GM19025 (cell line): ENCODE results near the gene TRIM9.

Source experiments
- ATAC-seq: cut with Tn5 transposase; IDR thresholded peaks from one replicate; pipeline ENCODE4 v1.9.1; 2021; ENCODE audit warnings: mild to moderate bottlenecking, low read depth, moderate library complexity; ENCODE audit not compliant: unreplicated experiment

Gene TRIM9

DNA sequence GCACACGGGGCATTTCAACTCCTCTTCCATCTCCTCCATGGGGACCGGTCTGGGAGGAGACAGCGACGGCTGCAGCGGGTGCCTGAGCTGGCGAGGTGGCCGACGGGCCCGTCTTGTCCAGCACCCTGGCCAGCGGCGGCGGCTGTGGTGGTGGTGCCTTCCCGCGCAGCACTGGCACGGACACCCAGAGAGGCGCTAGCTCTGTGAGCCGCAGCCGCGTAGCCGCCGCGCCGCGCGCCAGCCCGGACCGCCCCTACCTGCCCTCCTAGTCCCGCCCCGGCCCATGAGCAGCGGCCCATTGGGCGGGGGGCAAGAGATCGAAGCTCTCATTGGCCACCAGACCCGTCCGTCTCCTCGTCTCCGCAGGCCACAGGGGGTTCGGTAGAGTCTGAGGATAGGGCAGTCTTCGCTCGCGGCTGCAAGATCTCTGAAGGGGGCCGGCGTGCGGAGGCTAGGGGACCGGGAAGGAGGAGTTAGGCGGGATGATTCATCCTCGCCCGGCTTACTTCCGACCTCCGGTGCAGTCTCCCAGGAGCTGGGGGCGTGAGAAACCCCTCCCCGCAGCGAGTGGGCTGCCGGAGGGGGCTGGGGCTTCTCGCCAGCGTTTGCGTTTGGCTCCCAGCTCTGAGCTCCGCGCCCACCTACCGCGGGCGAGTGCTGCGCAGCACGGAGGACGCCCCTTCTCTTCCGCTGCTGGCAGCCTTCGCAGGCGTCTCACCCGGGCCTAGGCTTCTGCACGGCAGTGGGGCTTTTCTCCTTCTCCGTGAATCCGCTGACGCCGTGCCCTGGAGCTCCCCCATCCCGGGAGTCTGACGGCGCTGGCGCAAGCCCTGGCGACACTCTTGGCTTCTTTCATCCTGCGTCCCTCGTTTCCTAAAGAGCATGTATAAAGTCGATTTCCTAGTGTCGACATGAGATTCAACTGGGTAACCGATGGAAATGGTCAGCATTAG lies at the start of gene TRIM9:
Gene TRIM9, minus strand, starts transcription at position 205 of the 953 bp plus-strand sequence. Its CDS starts 166 bp downstream, at position 39.
- peak; percentile 97 for ATAC-seq

DNA sequence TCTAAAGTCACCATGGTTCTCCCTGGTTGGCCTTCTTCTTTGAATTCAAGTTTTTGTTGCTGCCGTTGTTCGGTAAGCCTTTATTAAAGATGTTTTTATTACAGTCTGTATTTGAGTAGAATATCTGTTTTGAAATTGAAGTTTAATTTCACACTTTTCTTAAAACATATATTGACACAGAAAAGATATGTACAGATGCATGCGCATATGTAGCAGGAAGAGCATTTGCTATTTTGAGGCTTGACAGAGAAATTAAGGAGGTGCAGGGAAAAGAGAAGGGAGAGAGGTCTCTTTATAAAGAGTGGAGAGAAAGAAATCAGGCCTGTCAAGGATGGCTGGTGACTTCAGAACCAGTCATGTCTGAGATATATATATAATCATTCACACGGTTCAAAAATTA lies 46.0 kb upstream of the TRIM9 start:
- ATAC-seq: no peak

DNA sequence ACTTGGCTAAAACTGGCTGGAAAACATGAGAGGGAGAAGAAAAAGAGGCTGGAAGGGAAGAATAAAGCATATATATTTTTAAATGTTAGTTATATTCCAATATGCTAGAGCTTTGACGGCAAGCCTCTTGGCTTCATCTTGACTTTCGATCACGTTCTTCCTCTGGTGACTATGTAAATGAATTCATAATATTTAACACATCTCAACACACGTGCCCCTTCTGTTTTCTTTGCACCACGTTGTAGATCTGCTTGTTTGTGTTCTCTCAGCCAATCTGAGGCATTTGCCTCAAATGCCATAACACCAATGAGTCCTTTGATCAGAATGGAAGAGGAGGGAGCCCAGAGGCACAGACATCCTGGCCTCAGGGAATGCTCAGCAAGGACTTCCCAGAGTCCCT lies 45.4 kb upstream of the TRIM9 start:
- no peak for ATAC-seq

DNA sequence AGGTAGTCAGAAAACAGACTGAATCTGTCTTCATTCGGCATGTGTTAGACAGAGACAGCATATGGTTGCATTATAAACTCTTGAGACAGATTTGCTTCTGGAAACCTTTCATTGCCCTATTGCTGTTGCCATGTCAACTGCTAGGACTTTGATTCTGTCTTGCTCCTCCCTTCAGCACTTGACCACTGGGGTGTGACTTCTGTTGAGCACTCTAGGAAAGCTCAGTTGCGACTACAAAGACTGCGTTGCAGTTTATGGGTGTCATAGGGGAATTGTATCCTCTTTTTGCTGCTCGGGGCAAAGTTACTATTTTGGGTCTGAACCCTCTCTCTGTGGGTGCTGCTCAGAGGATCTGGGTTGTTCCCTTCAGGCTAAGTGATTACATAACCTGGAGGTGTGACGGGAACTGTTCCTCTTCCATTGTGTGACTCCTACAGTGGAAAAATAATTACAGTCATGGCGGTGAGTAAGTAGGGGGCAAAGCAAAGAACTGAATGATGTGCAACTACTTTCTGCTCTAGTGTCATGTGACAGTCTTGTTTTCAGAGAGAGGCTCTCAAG lies 44.3 kb upstream of the TRIM9 start:
- no peak for ATAC-seq

DNA sequence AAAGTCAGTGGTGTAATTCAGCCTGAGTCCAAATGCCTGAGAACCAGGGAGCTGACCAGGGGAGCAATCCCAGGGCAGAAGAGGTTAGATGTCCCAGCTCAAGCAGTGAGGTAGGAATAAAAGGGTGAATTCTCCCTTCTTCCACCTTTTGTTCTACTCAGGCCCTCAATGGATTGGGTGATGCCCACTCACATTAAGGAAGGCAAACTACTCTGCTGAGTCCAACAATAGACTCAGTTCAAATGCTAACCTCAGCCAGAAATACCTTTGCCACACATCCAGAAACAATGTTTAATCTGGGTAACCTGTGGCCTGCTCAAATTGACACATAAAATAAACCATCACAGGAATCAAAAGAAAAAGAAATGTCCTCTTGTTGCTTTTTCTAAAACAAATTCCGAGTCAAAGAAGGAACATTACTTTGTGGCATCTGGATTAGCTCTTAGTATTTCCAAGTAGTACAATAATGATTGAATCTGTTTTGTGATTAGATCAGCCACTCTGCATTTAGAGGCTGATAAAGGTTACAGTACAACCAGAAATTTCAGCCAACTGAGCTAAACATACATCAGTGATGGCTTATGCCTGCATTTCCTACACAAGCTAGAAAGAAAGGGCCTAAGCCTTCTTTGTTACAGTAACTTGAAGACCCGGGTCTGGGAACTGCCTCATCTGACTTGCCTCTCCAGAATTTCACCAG lies 43.6 kb upstream of the TRIM9 start:
- ATAC-seq: no peak

DNA sequence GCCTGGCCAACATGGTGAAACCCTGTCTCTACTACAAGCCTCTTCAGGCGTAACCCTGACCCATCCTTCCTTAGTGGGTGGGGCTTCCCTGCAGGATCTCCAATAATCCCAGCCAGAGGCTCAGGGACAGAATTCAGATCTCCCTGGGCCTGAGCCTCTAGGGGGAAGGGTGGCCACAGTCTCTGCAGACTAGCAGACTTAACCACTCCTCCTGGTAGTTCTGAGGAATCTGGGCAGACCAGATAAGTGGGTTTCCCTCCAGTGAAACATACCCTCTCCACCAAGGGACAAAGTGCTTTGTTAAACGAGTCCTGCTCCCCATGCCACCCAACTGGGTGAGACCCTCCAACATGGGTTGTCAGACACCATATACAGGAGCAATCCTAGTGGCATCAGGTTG lies 36.6 kb upstream of the TRIM9 start:
- ATAC-seq: no peak

DNA sequence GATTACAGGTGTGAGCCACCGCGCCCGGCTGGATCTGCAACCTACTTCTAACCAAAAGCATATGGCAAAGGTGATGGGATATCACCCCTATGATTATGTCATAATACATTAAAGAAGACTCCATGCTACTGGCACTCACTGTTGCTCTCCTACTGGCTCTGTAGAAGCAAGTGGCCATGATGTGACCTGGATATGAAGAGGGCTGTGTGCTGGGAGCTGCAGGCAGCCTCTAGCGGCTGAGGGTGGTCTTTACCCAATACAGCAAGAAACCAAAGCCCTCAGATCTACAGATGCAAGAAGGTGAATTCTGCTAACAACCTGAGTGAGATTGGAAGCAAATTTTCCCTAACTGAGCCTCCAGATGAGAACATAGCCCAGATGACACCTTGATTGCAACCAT lies 34.2 kb upstream of the TRIM9 start:
- ATAC-seq: no peak

DNA sequence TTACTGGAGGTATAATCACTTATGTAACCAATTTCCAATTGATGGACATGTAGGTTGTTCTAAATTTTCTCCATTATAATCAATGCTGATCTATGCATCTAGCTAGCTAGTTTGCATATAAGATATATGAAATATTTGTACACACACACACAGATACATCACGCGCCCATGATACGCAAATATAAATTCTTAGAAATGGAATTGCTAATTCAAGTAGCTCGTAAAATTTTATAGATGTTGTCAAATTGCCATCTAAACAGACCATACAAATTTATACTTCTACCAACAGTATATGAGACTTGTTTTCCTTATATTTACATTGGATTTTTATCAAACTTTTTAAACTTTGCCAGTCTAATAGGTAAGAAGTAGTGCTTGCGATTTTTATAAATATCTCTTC lies 29.1 kb upstream of the TRIM9 start:
- no peak for ATAC-seq

DNA sequence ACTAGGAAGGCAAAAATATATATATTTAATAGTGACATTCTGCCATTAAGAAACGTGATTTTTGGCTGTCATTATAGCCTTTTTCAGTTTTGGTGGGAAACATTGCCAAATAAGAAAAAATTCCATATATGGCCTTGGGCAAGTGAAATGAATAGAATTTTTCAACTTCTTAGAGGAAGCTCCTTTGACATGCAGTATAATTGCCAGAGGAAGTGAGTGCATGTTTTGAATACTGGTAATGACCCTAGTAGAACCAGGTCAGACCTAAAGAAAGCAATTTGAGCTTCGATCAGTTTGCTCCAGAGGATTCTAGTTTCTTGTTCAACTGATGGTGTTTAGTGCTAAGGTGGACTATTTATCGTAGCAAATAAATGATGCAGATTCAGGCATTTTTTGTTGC lies 26.2 kb upstream of the TRIM9 start:
- no peak for ATAC-seq

DNA sequence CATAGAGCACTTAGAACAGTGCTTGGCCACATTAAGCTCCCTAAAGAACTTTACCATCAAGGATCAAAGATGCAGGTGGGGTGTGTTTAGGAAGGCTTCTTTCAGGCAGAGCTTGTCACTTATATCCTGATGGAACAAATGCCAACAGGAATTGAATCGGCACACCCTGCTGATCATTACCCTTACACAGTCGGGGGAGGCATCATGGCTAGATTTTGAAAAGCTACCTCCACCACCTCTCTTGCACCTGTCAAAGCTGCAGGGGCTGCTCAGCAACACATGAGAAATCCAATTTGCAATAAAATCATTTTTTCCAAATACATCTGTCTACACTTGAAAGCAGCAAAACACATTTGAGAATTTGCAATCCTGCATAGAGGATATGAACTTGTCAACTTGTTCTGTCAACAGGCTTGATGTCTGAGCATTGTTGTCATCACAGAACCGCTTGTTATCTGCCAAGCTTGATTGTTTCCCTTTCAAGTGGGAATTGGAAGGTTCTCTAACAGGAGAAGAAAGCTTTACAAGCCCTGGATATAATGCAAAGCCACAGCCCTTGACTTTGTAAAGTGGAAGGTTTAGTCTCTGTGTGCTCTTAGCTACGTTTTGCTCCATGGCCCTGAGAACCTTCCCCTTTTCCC lies 24.6 kb upstream of the TRIM9 start:
- ATAC-seq: no peak

DNA sequence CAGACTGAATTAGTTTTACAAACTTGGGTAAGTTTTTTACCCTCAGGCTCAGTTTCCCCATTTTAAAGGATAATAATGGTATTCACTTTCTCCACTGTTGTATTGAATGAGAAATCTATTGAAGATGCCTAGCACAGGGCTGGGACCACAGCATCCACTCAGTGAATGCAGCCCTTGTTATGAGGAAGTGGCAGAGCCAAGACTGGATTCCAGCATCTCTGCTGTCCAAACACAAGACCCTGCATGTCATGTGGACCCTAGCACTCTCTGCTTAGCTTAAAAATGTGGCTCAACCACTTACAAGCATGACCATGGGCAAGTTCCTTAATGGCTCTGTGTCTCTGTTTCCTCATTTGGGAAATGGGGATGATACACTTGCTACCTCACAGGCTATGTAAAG lies 24.1 kb upstream of the TRIM9 start:
- ATAC-seq: no peak

DNA sequence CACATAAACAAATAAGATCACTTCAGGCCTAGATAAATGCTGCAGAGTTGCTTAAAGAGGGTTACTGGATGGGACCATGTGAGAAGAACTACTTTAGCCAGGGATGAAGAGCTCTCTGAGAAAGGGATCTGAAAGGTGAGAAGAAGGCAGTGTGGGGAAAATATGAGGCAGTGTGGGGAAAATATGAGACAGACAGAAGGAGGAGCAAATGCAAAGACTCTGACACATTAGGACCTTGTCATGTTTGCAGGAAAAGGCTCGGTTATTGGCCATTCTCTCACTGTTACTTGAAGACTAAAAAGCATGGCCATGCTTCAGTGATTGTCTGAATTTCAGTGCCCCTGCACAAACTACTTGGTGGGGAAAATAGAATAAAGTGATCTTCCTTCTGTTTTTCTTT lies 22.7 kb upstream of the TRIM9 start:
- no peak for ATAC-seq

DNA sequence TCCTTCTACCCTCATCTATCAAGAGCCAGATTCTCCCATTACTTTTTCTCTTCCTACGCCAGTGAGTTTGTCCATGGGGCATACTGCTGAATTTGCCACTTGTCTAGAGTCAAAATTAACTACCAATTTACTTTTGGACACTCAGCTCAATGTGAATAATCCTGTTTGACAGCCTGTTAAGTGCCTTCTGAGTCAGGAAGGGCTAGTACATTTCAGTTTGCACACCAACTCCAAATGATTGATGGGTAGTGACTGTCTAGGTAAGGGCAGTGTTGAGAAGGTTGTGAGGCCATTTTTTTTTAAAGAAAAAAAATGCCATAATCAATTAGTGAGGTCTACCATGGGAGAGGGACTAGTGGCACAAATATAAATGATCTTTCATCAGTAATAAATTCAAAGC lies 21.8 kb upstream of the TRIM9 start:
- no peak for ATAC-seq

DNA sequence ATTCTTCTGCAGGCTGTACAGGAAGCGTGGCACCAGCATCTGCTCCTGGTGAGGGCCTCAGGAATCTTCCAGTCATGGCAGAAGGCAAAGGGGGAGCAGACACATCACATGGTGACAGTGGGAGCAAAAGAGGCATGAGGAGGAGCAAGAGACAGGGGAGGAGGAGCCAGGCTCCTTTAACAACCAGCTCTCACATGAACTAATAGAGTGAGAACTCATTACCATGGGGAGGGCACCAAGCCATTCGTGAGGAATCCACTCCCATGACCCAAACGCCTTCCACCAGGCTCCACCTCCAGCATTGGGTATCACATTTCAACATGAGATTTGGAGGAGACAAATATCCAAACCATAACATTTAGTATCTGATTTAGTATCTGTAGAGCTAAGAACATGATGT lies 14.7 kb upstream of the TRIM9 start:
- ATAC-seq: no peak

DNA sequence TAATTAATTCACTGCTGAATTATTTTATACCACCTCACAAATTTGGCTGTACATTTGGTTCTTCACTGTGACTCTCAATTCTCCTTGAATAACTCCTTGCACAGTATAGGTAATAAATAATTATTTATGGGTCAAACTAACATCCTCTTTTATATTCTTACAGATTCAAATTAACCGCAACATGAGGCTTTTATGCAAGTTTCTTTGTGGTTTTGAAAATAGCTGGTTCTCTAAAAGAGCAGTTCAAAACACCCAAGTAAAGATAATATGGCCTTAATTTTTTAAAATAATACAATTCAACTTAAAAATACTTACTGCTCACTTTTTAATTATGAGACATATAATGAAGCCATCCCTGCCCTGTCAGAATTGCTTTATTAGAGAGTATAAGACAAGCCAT lies 12.9 kb upstream of the TRIM9 start:
- ATAC-seq: no peak

DNA sequence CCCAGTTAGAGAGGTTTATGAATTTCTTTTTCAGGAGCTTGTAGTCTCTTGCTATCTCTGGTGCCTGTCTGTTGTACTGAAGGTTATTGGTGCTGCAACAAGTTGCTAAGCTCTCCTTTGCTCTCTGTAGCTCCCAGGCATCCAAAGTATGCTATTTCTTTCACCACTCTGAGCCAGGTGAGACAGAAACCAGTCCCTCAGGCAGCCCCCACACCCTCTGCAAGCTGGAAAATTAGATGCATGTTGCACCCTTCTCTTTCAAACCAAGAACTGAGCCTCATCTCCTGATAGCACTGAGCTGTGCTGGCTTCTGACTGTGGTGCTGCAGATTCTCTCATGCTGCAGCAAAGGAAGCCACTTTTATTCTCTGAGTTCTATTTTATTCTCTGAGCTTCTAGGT lies 9.6 kb upstream of the TRIM9 start:
- no peak for ATAC-seq

DNA sequence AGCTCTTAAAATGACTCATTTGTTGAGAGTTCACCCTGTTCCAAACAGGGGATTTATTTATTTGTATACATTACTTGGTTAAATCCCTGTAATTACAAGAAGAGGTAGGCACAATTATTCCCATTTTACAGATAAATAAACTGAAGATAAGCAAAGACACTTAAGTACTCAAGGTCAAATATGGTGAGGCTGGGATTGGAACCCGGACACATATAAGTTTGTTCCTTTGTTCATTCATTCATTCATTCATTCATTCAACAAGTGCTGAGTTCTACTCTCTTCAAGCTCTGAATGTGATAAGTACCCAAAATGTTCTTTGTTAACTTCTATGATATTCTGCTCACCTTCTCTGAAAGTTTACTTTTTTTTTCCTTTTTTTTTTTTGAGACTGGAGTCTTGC lies 2.4 kb upstream of the TRIM9 start:
- no peak for ATAC-seq

DNA sequence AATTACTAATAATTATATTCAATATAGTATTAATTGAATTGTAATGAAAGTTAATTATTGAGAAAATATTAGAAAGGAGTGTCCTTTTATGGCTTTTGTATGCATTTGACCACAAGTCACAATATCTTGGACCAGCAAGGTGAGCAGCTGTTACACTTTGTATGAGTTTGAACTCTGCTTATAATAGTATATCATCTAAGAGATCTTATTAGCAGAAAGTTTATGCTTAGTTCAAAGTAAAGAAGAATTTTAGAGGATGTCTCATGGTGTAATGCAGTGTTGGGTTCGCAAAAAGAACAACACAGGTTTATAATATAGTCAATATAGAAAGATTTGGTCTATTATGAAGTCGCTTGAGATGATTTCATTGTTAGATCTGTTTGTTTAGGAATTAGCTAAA lies 2.0 kb upstream of the TRIM9 start:
- no peak for ATAC-seq

DNA sequence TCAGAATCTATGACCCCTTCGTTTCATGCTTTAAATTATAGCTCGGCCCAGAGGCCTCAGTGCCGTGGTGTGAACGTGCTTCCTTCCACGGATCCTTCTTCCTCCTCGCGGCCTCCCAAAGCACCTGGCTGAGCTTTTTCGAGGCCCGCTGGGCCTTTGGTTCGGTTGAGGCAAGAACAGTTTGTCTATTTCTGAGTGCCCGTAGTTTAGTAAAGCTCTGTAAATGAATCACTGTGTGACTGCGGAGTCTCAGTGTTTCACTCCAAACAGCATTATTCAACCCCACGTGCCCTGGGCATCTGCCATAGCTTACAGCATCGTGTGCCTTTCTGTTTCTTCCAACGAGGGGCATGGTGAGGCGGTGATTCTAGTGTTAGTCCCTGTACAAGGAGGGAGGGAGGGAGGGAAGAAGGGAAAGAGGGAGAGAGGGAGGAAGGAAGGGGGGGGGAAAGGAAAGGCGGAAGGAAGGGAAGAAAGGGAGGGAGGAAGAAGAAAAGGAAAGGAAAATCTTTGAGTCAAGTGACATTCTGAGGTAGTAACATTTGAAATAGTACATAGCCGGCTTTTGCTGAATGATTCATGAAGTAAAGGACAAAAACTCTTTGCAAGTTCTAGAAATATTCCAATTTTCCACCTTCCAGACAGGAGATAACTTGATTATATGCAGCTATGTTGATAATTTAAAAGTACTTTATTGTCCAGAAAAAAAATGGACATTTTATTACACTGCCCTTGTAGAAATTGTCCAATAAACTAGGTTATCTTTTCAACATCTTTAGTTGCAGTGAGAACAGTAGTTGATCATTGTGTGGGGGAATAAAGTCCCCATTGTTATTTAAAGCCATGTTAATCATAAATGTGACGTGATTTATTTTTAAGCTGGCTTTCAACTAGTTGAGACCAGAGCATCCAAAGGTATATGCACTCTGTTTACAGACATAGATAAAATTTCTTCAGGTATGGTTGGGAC lies 1.2 kb upstream of the TRIM9 start:
- no peak for ATAC-seq

DNA sequence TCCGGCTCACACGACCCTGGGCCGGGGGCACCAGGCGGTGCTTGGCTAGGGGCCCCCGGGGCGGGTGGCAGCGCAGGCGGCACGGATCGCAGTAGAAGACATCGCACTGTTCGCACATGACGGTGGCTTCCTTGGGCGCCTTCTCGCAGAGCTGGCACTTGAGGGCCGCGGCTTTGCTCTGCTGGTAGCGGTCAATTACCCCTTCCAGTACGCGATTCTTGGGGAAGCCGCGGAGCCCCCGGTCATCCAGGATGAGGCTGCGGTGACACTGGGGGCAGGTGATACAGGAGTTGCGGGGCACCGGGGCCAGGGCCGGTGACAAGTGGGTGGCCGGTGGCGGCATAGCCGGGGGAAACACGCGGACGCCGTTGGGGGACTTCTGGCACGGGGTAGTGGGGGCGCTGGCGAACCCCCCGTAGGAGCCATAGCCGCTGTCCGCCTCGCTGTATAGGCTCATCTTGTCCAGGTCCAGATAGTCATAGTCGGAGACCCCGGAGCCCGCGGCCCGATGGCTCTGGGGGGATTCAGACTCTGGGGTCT lies 553 bp downstream of the TRIM9 start:
- ATAC-seq: no peak
